ENCODE data around the gene BCAS3.
A peak's percentile ranks its signal among the peaks of the same experiment; 100 is the strongest.

Gene BCAS3

DNA sequence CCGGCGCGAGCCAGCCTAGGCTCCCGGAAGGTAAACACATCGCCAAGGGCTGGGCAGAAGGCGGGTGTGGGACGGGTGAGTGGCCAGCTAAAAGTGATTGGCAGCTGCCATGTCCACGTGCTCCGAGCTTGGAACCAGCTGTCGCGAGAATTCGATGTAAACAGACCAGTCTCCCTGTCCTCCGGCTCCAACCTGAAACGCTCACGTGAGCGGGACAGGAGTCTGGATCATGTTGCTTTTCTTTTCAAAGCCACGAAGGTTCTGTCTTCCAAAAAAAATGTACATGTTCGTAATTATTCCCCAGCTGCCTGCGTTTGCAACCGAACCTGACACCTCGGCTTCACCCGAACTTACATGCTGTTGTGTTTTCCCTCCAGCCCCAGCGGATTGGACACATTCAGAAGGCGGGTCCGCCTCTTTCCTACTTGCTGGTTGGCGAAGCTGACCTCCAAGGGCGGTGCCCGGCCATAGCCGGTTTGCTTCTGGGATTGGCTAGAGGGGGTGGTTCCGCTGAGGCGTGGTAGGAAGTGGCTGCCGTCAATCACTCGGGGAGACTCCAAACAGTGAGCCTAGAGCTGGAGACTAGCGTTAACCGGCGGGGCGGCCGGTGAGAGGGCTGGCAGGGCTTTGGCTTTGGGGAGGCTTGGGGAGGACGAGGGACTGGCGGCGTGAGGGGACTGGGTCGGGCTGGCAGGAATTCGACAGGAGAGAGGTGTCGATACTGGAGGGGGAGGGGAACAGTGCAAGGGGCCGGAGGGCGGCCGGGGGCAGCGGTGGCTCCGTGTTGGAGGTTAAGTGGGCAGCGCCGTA, at the start of gene BCAS3:
Gene BCAS3 (plus strand): TSS at position 544 of the 810 bp plus-strand sequence.
- DNase-seq = peak; percentile 94
- peaks cover 5% of the 10 kb centered on the region for H3K9me3 Mint-ChIP-seq
- TF ChIP-seq, protein P1, sequence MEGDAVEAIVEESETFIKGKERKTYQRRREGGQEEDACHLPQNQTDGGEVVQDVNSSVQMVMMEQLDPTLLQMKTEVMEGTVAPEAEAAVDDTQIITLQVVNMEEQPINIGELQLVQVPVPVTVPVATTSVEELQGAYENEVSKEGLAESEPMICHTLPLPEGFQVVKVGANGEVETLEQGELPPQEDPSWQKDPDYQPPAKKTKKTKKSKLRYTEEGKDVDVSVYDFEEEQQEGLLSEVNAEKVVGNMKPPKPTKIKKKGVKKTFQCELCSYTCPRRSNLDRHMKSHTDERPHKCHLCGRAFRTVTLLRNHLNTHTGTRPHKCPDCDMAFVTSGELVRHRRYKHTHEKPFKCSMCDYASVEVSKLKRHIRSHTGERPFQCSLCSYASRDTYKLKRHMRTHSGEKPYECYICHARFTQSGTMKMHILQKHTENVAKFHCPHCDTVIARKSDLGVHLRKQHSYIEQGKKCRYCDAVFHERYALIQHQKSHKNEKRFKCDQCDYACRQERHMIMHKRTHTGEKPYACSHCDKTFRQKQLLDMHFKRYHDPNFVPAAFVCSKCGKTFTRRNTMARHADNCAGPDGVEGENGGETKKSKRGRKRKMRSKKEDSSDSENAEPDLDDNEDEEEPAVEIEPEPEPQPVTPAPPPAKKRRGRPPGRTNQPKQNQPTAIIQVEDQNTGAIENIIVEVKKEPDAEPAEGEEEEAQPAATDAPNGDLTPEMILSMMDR (IDR thresholded peaks at IDR 0.05) = no peak

DNA sequence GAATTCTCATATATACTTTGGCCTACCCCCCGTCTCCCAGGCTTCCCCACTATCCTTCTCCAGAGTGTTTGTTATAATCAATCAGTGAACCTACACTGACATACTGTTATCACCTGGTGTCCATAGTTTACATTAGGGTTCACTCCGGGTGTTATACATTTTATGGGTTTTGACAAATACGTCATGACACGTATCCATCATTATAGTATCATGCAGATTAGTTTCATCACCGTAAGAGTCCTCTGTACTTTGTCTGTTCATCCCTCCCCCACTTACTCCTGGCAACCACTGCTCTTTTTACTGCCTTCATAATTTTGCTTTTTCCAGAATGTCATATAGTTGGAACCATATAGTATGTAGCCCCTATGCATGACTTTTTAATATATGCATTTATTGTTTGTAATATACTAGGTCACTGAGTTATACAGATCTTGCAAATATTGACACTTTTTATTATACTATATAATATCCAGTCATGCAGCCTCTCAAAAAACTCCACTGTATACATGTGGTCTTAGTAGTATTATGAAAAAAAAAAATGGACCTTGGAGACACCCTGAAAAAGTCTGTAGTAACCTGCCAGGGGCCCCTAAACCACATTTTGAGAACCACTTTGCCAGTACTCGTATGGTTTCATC, 49.3 kb upstream of the BCAS3 start:
- no peak for DNase-seq
- Mint-ChIP-seq H3K4me1 (no peaks in the 10 kb centered on the region), H3K36me3 (ENCODE audit: low read depth) (peaks cover 43% of the 10 kb centered on the region), H3K27me3 (ENCODE audit: low read depth, poor library complexity) (no peaks in the 10 kb centered on the region), H3K9me3 (no peaks in the 10 kb centered on the region), H3K4me3 (no peak overlapping the region), H3K27ac (no peak overlapping the region)
- TF ChIP-seq, protein P1 (IDR thresholded peaks at IDR 0.05) = no peak

More for the DNA sequence above, at the start of gene BCAS3:
- peaks cover 23% of the 10 kb centered on the region for H3K4me1 Mint-ChIP-seq
- H3K4me3 Mint-ChIP-seq = peak within 1 kb of the TSS; percentile 98
- peak within 1 kb of the TSS; percentile 98 for H3K27ac Mint-ChIP-seq
- no peaks in the 10 kb centered on the region for H3K36me3 Mint-ChIP-seq (ENCODE audit: low read depth)
- peaks cover 16% of the 10 kb centered on the region for H3K27me3 Mint-ChIP-seq (ENCODE audit: low read depth, poor library complexity)

DNA sequence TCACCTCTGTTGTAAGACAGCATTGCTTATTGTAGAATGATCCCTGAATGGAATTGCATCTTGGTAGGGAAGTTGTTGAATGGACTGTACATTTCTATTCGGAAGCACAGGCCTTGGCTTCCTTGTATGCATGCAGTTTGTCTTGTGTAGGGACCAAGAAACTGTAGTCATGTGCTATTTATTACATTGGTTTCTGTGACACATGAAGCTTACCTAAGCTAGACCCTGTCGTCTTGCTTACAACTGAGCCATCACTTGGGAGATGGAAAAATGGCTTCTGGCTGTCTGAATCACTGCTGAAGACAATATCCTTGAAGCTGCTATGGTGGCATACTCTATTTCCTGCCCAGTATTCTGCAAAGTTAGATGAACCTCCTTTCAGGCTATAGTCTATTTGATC, 48.5 kb upstream of the BCAS3 start:
- H3K27me3 Mint-ChIP-seq (ENCODE audit: low read depth, poor library complexity) = no peaks in the 10 kb centered on the region
- H3K27ac Mint-ChIP-seq = no peak overlapping the region
- H3K4me1 Mint-ChIP-seq = no peaks in the 10 kb centered on the region
- DNase-seq = no peak
- TF ChIP-seq, protein P1 (IDR thresholded peaks at IDR 0.05) = no peak
- H3K4me3 Mint-ChIP-seq = no peak overlapping the region
- H3K9me3 Mint-ChIP-seq = no peaks in the 10 kb centered on the region
- peaks cover 46% of the 10 kb centered on the region for H3K36me3 Mint-ChIP-seq (ENCODE audit: low read depth)

DNA sequence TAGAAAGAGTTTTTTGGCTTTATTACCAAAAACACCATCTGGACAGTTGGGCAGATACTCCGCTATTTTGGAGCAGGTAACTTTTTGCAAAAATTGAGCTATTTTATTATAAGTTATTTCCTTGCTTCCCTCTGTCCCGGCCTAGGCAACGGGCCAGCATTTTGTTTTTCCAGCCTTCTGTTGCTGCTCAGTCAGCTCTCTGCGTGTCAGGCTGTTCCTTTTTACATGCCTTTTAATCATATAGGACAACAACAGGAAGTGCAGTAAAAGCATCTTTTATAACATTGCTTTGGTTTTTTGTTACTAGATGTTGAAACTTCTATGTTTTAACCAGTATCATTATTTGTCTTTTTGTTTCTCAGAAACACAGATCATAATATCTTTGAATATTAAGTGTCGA, 47.3 kb upstream of the BCAS3 start:
- no peak overlapping the region for H3K4me3 Mint-ChIP-seq
- no peak for DNase-seq
- H3K9me3 Mint-ChIP-seq = no peaks in the 10 kb centered on the region
- no peaks in the 10 kb centered on the region for H3K27me3 Mint-ChIP-seq (ENCODE audit: low read depth, poor library complexity)
- H3K4me1 Mint-ChIP-seq = no peaks in the 10 kb centered on the region
- no peak overlapping the region for H3K27ac Mint-ChIP-seq
- H3K36me3 Mint-ChIP-seq (ENCODE audit: low read depth) = peaks cover 51% of the 10 kb centered on the region
- TF ChIP-seq, protein P1 (IDR thresholded peaks at IDR 0.05) = no peak

DNA sequence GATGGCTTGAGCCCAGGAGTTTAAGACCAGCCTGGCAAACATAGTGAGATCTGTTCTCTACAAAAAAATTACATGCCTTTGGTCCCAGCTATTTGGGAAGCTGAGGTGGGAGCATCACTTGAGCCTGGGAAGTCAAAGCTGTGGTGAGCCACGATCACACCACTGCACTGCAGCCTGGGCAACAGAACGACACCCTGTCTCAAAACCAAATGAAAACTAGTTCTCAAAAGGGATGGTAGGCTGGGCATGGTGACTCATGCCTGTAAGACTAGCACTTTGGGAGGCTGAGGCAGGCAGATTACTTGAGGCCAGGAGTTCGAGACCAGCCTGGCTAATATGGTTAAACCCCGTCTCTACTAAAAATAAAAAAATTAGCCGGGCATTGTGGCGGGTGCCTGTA, 46.5 kb upstream of the BCAS3 start:
- Mint-ChIP-seq H3K27me3 (ENCODE audit: low read depth, poor library complexity) (no peaks in the 10 kb centered on the region), H3K9me3 (no peaks in the 10 kb centered on the region), H3K4me3 (no peak overlapping the region), H3K36me3 (ENCODE audit: low read depth) (peaks cover 55% of the 10 kb centered on the region), H3K4me1 (no peaks in the 10 kb centered on the region), H3K27ac (no peak overlapping the region)
- no peak for DNase-seq
- TF ChIP-seq, protein P1 (IDR thresholded peaks at IDR 0.05) = no peak

Measured in nephron progenitor cell (in vitro differentiated cells).